ENCODE data around the gene KAT2A.
"Not testable (repeated sequence)": the region's sequence is repeated elsewhere in the genome, so short reads cannot be mapped to it uniquely, and the experiment has no call there.

Gene KAT2A

GRCh38 chr17:42142371-42142896, 21.3 kb upstream of the KAT2A start:
- no peak overlapping the region for H3K4me3 ChIP-seq (ENCODE audit: low read length)
- no peak for TF ChIP-seq ZNF274 (IDR thresholded peaks at IDR 0.05; ENCODE audit: low read depth, low read length)

GRCh38 chr17:42141382-42141781, 20.2 kb upstream of the KAT2A start:
- H3K4me3 ChIP-seq (ENCODE audit: low read length), result no peak overlapping the region
- no peak for TF ChIP-seq ZNF274 (IDR thresholded peaks at IDR 0.05; ENCODE audit: low read depth, low read length)

GRCh38 chr17:42140690-42141089, 19.5 kb upstream of the KAT2A start:
- H3K4me3 ChIP-seq (ENCODE audit: low read length), result not testable (repeated sequence)

- no peak for TF ChIP-seq ZNF274 (IDR thresholded peaks at IDR 0.05; ENCODE audit: low read depth, low read length)
- H3K4me3 ChIP-seq (ENCODE audit: low read length), result no peak overlapping the region
Observed at GRCh38 chr17:42138749-42139492, 17.8 kb upstream of the KAT2A start.

- no peak overlapping the region for H3K4me3 ChIP-seq (ENCODE audit: low read length)
- no peak for TF ChIP-seq ZNF274 (IDR thresholded peaks at IDR 0.05; ENCODE audit: low read depth, low read length)
Observed at GRCh38 chr17:42136654-42137051, 15.5 kb upstream of the KAT2A start.

- TF ChIP-seq ZNF274 (IDR thresholded peaks at IDR 0.05; ENCODE audit: low read depth, low read length), result no peak
- H3K4me3 ChIP-seq (ENCODE audit: low read length), result no peak overlapping the region
Observed at GRCh38 chr17:42135664-42136653, 14.8 kb upstream of the KAT2A start.

- no peak for TF ChIP-seq ZNF274 (IDR thresholded peaks at IDR 0.05; ENCODE audit: low read depth, low read length)
Observed at GRCh38 chr17:42135151-42135550, 14.0 kb upstream of the KAT2A start.

GRCh38 chr17:42133461-42134041, 12.4 kb upstream of the KAT2A start:
- H3K4me3 ChIP-seq (ENCODE audit: low read length), result no peak overlapping the region
- TF ChIP-seq ZNF274 (IDR thresholded peaks at IDR 0.05; ENCODE audit: low read depth, low read length), result no peak

More at GRCh38 chr17:42135151-42135550, 14.0 kb upstream of the KAT2A start:
- no peak overlapping the region for H3K4me3 ChIP-seq (ENCODE audit: low read length)

- no peak overlapping the region for H3K4me3 ChIP-seq (ENCODE audit: low read length)
- TF ChIP-seq ZNF274 (IDR thresholded peaks at IDR 0.05; ENCODE audit: low read depth, low read length), result no peak
Observed at GRCh38 chr17:42132941-42133340, 11.8 kb upstream of the KAT2A start.

GRCh38 chr17:42131981-42132432, 10.8 kb upstream of the KAT2A start:
- no peak overlapping the region for H3K4me3 ChIP-seq (ENCODE audit: low read length)
- TF ChIP-seq ZNF274 (IDR thresholded peaks at IDR 0.05; ENCODE audit: low read depth, low read length), result no peak

GRCh38 chr17:42131232-42131631, 10.1 kb upstream of the KAT2A start:
- no peak overlapping the region for H3K4me3 ChIP-seq (ENCODE audit: low read length)
- no peak for TF ChIP-seq ZNF274 (IDR thresholded peaks at IDR 0.05; ENCODE audit: low read depth, low read length)

GRCh38 chr17:42130310-42130936, 9.3 kb upstream of the KAT2A start:
- no peak overlapping the region for H3K4me3 ChIP-seq (ENCODE audit: low read length)
- no peak for TF ChIP-seq ZNF274 (IDR thresholded peaks at IDR 0.05; ENCODE audit: low read depth, low read length)

- TF ChIP-seq ZNF274 (IDR thresholded peaks at IDR 0.05; ENCODE audit: low read depth, low read length), result no peak
- no peak overlapping the region for H3K4me3 ChIP-seq (ENCODE audit: low read length)
Observed at GRCh38 chr17:42129109-42129837, 8.1 kb upstream of the KAT2A start.
